ENCODE measurements around the gene MSLN. TPM values are rescaled to one million over a fixed set of nuclear protein-coding genes. Genes with fewer than 3 reads are reported as not detected.
A peak's percentile ranks its signal among the peaks of the same experiment; 100 is the strongest.

The MSLN gene
- total and polyA plus RNA-seq, 2 of the 13 experiments (the other 11 are each of a cell fraction or from before 2014, with no cell fraction given): 2.0 to 2.3 TPM

- TF ChIP-seq NR2F1 (CRISPR knock-in tag; IDR thresholded peaks at IDR 0.05) (no peak), HNRNPUL1 (IDR thresholded peaks at IDR 0.05; ENCODE audit: low read depth, low read length) (no peak), ZNF260 (CRISPR knock-in tag; IDR thresholded peaks at IDR 0.05; ENCODE audit: borderline replicate concordance, low read depth) (no peak), KLF9 (CRISPR knock-in tag; IDR thresholded peaks at IDR 0.05; ENCODE audit: low read depth) (0 out of 2 replicates have a peak, but pooled peaks have one; percentile 11), PLRG1 (conservative IDR thresholded peaks at IDR 0.05) (no peak), FUBP1 (CRISPR knock-in tag; IDR thresholded peaks at IDR 0.05; ENCODE audit: borderline replicate concordance) (no peak), ZNF891 (CRISPR knock-in tag; IDR thresholded peaks at IDR 0.05) (0 out of 2 replicates have a peak, but pooled peaks have one; percentile 54), TMF1 (CRISPR knock-in tag; IDR thresholded peaks at IDR 0.05; ENCODE audit: low read depth) (peak; percentile 57; the same call in 1 of the 2 replicates), TBX2 (CRISPR knock-in tag; IDR thresholded peaks at IDR 0.05; ENCODE audit: borderline replicate concordance) (peak; percentile 75; the same call in 1 of the 2 replicates), SIN3A (IDR thresholded peaks at IDR 0.05; ENCODE audit: borderline replicate concordance, low read depth, low read length) (peak; percentile 76; the same call in 1 of the 2 replicates), ZNF816 (CRISPR knock-in tag; IDR thresholded peaks at IDR 0.05; ENCODE audit: borderline replicate concordance) (peak; percentile 76; the same call in 1 of the 2 replicates), CTCF (CRISPR knock-in tag; IDR thresholded peaks at IDR 0.05) (no peak; the same call in 1 of the 2 replicates), RFX1 (IDR thresholded peaks at IDR 0.05) (no peak), RORA (CRISPR knock-in tag; IDR thresholded peaks at IDR 0.05) (no peak), GZF1 (CRISPR knock-in tag; IDR thresholded peaks at IDR 0.05) (peak; percentile 47; the same call in 1 of the 2 replicates), CBX1 (IDR thresholded peaks at IDR 0.05; ENCODE audit: low read depth) (no peak)
- TF ChIP-seq, protein P1, sequence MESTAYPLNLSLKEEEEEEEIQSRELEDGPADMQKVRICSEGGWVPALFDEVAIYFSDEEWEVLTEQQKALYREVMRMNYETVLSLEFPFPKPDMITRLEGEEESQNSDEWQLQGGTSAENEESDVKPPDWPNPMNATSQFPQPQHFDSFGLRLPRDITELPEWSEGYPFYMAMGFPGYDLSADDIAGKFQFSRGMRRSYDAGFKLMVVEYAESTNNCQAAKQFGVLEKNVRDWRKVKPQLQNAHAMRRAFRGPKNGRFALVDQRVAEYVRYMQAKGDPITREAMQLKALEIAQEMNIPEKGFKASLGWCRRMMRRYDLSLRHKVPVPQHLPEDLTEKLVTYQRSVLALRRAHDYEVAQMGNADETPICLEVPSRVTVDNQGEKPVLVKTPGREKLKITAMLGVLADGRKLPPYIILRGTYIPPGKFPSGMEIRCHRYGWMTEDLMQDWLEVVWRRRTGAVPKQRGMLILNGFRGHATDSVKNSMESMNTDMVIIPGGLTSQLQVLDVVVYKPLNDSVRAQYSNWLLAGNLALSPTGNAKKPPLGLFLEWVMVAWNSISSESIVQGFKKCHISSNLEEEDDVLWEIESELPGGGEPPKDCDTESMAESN (CRISPR knock-in tag; conservative IDR thresholded peaks at IDR 0.05): peak; percentile 57; the same call in 1 of the 2 replicates
- TF ChIP-seq, protein P2, sequence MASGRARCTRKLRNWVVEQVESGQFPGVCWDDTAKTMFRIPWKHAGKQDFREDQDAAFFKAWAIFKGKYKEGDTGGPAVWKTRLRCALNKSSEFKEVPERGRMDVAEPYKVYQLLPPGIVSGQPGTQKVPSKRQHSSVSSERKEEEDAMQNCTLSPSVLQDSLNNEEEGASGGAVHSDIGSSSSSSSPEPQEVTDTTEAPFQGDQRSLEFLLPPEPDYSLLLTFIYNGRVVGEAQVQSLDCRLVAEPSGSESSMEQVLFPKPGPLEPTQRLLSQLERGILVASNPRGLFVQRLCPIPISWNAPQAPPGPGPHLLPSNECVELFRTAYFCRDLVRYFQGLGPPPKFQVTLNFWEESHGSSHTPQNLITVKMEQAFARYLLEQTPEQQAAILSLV (CRISPR knock-in tag; IDR thresholded peaks at IDR 0.05; ENCODE audit: borderline replicate concordance): peak; percentile 85
- TF ChIP-seq, protein P3, sequence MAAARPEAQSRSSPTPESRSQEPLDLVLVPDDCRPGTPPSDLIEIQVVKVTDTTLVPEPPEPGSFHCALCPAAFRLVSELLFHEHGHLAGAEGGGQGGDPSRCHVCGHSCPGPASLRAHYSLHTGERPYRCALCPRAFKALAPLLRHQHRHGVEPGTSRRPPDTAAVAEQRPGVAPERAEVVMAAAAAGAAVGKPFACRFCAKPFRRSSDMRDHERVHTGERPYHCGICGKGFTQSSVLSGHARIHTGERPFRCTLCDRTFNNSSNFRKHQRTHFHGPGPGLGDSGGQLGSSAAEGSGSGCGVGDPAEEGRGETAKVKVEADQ (CRISPR knock-in tag; IDR thresholded peaks at IDR 0.05; ENCODE audit: borderline replicate concordance): peak; percentile 89
These were observed 39.4 kb upstream of the MSLN start, which contains the start of gene ANTKMT (continued) for GRCh38 chr16:720990-721764.

All from HepG2 (cell line).